Measurements from ENCODE around the gene ACSL1. TPM values are rescaled to one million over a fixed set of nuclear protein-coding genes. Genes with fewer than 3 reads are reported as not detected.

Gene ACSL1
- total and polyA plus RNA-seq, 2 experiments from 2014 or later: 6.2 to 13.1 TPM

- TF ChIP-seq, protein P1, sequence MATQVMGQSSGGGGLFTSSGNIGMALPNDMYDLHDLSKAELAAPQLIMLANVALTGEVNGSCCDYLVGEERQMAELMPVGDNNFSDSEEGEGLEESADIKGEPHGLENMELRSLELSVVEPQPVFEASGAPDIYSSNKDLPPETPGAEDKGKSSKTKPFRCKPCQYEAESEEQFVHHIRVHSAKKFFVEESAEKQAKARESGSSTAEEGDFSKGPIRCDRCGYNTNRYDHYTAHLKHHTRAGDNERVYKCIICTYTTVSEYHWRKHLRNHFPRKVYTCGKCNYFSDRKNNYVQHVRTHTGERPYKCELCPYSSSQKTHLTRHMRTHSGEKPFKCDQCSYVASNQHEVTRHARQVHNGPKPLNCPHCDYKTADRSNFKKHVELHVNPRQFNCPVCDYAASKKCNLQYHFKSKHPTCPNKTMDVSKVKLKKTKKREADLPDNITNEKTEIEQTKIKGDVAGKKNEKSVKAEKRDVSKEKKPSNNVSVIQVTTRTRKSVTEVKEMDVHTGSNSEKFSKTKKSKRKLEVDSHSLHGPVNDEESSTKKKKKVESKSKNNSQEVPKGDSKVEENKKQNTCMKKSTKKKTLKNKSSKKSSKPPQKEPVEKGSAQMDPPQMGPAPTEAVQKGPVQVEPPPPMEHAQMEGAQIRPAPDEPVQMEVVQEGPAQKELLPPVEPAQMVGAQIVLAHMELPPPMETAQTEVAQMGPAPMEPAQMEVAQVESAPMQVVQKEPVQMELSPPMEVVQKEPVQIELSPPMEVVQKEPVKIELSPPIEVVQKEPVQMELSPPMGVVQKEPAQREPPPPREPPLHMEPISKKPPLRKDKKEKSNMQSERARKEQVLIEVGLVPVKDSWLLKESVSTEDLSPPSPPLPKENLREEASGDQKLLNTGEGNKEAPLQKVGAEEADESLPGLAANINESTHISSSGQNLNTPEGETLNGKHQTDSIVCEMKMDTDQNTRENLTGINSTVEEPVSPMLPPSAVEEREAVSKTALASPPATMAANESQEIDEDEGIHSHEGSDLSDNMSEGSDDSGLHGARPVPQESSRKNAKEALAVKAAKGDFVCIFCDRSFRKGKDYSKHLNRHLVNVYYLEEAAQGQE (IDR thresholded peaks at IDR 0.05; ENCODE audit: unreplicated experiment): no peak
- TF ChIP-seq ZNF462 (CRISPR knock-in tag; IDR thresholded peaks at IDR 0.05) (no peak), EZH2 (IDR thresholded peaks at IDR 0.05; ENCODE audit: low read depth, unreplicated experiment) (no peak)
Measured at GRCh38 chr4:184785813-184786212, 40.0 kb downstream of the ACSL1 start (continued).

DNA sequence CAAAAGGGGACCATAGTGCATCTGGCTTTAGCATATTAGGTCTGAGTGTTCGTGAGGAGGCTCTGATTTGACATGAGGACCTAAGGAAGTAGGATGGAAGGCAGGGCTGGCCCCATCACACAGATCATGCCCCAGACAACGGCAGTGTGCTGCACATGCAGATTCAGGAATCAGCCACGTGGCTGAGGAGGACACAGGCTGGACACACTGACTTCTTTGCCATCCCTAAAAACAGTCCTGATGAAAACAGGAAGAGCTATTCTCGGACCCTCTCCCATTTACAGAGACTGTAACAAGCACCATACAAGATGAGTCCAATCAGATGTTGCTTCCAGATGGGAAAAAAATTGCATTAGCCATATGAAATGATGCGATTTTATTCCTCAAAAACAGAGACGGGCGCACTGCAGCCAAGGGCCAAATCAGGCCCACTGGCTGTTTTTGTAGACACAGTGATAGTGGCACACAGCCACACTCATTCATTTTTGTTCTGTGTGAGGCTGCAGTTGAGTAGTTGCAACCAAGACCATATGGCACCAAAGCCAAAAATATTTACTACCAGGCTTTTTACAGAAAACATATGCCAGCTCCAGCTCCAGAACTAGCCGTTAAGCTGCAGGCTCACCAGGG, 41.0 kb downstream of the ACSL1 start:
- no peaks in the 10 kb centered on the region for H4K20me1 ChIP-seq (replicated peaks; ENCODE audit: insufficient read depth)
- H2AFZ ChIP-seq: no peak overlapping the region
- Mint-ChIP-seq H3K9me3 (no peaks in the 10 kb centered on the region), H3K4me3 (no peak overlapping the region), H3K27me3 (ENCODE audit: insufficient read depth, low read depth, poor library complexity) (peaks cover 5% of the 10 kb centered on the region), H3K27ac (no peak overlapping the region), H3K4me1 (peaks cover 12% of the 10 kb centered on the region), H3K36me3 (ENCODE audit: low read depth) (no peaks in the 10 kb centered on the region)
- no peaks in the 10 kb centered on the region for H3F3A ChIP-seq (replicated peaks; ENCODE audit: low read depth)
- H3K27me3 ChIP-seq (ENCODE audit: insufficient read depth): no peaks in the 10 kb centered on the region
- no peak overlapping the region for H3K27ac ChIP-seq (ENCODE audit: low read depth)
- no peak for ATAC-seq
- no peaks in the 10 kb centered on the region for H3K9me2 ChIP-seq (ENCODE audit: insufficient read depth)
- no peaks in the 10 kb centered on the region for H3K36me3 ChIP-seq (ENCODE audit: insufficient read depth)
- no peak overlapping the region for H3K4me2 ChIP-seq
- peaks cover 12% of the 10 kb centered on the region; the same call in 1 of the 2 replicates for H3K4me1 ChIP-seq (ENCODE audit: insufficient read depth)
- no peak for DNase-seq (ENCODE audit: low spot score)
- H3K79me2 ChIP-seq (replicated peaks; ENCODE audit: insufficient read depth): no peaks in the 10 kb centered on the region
- H3K4me3 ChIP-seq: no peak overlapping the region
- TF ChIP-seq ZNF114 (CRISPR knock-in tag; IDR thresholded peaks at IDR 0.05) (no peak), ZNF331 (CRISPR knock-in tag; IDR thresholded peaks at IDR 0.05; ENCODE audit: low read depth) (no peak), ZNF462 (CRISPR knock-in tag; IDR thresholded peaks at IDR 0.05) (no peak)

Measured in GM23338 (cell line).